Measurements from ENCODE around the gene SCUBE2.
"Not testable (repeated sequence)": the region's sequence is repeated elsewhere in the genome, so short reads cannot be mapped to it uniquely, and the experiment has no call there.

The SCUBE2 gene

DNA sequence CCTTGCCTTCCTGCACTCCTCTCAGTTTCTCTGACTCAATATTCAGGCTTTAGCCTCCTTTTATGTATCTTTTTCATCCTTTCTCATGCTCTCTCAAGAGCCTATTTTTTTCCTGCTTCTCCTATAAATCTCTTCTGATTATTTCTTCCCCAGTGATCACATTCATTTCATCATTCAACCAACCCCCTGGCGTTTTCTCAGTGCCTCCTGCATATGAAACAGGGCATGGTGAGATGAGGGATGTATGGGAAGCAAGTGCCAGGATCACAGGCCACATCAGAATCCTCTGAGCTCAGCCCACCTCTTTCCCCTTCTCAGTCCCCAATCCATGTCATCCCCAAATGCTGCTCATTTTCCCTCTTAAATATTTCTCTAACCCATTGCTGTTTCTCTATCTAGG is 48.9 kb downstream of the SCUBE2 start:
- no peak for DNase-seq (ENCODE audit: low spot score)

DNA sequence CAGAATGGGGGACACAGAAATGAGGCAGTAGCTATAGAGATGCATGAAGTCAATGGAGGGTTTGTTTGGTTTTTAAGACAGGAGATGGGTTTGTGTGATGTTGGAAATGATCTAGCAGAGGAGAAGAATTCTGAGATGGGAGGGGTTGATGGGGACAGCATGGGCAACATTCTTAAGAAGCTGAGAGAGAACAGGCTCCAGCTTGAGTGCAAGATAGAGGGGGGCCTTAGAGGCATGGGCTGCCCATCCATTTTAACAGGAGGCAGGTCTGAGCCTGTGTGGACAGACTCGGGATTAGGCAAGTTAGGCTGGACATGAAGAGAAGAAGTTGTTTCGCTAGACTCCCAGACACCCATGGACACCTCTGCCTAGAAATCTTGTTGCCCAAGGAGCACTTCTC is 49.7 kb downstream of the SCUBE2 start:
- no peak for DNase-seq (ENCODE audit: low spot score)

DNA sequence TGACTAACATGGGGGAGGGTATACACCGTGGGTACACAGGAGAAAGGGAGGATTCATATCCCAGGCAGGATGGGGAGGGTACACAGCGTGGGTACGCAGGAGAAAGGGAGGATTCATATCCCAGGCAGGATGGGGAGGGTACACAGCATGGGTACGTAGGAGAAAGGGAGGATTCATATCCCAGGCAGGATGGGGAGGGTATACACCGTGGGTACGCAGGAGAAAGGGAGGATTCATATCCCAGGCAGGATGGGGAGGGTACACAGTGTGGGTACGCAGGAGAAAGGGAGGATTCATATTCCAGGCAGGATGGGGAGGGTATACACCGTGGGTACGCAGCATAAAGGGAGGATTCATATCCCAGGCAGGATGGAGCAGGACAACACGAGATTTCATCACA is 51.0 kb downstream of the SCUBE2 start:
- DNase-seq (ENCODE audit: low spot score) = no peak

DNA sequence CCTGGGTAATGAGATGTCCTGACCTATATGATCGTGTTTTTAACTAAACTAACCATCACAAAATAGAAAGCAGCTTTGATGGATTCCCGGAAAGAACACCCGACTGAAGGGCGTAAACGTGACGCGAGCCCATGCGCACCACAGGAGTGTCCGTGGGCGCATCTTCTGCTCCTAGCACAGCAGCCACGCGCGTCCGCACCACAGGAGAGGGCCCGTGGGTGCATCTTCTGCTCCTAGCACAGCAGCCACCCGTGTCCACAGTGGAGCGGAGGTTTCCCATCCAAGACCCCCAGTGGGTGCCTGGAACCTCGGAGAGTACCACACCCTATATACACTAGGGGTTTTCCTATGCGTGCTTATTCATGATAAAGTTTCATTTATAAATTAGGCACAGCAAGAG is 51.5 kb downstream of the SCUBE2 start:
- no peak for DNase-seq (ENCODE audit: low spot score)

DNA sequence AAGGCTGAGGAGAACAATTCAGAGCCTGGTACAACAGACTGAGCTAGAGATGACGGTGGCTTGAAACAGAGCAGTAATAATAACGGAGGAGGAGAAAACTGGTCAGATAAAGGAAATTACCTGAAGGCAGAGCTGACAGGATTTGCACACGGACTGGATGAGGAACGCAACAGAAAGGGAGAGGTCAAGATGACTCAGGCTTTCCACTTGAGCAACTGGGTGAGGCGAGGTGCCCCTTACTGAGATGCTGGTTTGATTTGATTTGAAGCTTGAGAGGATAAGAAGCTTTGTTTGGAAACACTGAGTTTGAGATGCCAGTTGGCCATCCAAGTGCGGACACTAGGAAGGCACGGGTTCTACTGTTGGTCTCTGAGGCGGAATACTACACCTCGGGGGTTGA is 52.2 kb downstream of the SCUBE2 start:
- no peak for DNase-seq (ENCODE audit: low spot score)

DNA sequence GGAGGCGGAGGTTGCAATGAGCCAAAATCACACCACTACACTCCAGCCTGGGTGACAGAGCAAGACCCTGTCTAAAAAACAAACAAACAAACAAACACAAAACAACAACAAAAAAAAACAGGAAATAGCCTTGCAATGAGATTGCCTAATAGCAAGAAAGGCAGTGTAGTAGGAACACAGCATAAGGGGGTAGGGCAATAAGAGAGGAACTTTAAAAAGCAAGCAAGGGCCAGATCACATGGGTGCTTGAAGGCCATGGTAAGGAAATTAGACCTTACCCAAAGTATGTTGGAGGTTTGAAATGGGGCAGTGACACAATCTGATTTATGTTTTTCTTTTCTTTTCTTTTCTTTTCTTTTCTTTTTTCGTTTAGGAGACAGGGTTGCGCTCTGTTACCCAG is 52.9 kb downstream of the SCUBE2 start:
- no peak for DNase-seq (ENCODE audit: low spot score)

DNA sequence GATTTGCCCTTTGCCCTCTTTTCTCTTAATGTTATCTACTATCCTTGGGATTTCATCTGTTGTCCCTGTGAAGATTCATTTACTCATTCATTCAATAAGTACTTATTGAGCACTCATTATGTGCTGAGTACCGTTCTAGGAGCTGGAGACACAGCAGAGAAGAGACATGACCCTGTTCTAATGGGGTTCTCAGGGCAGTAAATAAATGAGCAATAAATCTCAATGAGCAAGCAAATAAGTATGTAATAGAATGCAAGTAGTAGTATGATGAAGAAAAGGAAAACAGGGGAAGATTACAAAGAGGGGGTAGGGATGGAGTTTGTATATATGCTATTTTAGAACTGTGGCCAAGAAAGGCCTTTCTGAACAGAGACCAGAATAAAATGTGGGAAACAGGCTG is 53.4 kb downstream of the SCUBE2 start:
- no peak for DNase-seq (ENCODE audit: low spot score)

DNA sequence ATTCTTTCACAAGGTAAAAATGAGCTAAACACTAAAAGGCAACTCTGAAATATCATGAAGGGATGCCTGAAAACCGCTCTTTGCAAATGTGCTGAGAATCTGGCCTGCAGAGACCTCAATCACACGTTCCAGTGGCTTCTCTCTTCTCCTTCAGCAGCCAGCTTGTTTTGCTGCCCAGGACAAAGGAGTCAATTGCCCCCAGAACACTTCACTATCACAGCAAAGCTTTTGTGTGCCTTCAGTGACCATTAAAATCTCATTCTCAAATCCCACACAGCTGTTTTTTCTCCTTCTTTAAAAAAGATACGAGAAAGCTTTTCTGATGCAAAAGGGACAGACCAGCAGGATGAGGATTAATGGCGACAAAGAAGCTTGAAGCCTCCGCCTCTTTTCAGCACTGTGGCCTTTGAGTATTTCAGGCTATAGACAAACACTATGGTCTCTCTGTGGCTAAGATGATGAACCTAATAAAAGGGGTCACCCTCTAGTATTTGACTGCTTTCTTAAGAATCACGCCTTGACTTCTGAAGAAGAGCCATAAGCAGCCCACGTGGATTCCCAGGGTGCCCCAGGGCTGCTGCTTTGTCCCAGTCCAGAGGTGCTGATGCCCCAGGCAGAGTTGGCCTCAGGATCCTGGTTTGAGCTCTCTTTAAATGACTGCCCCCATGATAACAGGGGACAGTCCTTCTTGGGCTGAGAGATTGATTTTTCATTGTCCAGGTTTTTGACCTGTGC is 54.2 kb downstream of the SCUBE2 start:
- DNase-seq (ENCODE audit: low spot score) = no peak

DNA sequence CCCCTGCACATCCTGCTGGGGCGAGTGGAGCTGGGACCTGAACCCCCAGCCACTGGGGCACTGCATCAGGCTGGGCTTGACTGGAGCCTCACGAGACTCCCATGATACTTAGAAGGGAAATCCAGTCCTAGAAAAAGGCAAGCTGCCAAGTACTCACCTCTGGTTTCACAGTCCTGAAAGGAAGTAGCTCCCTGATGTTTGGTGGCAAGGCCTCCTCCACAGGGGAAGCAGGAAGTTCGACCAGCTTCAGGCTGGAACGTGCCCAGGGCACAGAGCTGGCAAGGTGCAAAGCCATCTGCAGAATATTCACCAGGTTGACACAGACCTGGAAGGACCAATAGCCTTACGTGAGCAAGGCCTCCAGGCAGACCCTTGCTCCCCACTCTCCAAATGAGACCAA is 60.8 kb downstream of the SCUBE2 start:
- DNase-seq (ENCODE audit: low spot score) = no peak

DNA sequence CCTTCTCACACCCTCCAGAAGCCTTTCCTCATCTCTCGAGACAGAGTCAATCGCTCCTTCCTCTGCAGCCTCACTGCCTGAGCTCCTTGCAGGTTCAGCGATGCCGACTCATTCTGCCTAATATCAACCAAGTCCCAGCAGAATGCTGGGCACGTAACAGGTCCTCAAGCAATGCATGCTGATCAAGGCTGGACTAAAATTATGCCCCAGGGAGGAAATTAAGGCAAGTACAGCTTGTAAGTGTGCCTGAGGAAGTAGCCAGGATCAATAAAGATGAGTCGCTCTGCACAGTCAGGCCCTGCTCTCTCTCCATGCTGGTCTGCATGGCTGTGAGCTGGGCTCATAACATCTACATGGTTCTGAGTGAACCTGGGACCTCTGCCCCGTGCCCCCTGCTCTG is 62.0 kb downstream of the SCUBE2 start:
- no peak for DNase-seq (ENCODE audit: low spot score)

DNA sequence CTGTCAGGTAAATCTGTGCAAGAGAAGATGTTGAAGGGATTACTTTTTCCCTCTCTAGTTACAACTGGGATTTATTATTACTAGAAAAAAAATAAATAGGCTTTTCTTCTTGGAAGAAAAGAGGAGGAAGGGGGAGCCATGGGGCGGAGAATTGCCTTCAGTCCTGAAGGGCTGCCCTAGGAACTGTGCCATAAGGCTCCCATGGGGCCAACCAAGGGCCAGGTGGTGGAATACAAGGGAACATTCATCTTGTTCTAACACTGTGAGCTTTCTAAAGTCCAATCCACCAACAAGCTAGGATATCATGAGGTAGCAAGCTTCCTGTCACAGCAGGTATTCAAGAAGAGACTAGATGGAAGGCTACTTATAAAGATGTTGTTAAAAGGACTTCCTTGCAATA is 62.8 kb downstream of the SCUBE2 start:
- DNase-seq (ENCODE audit: low spot score) = no peak

DNA sequence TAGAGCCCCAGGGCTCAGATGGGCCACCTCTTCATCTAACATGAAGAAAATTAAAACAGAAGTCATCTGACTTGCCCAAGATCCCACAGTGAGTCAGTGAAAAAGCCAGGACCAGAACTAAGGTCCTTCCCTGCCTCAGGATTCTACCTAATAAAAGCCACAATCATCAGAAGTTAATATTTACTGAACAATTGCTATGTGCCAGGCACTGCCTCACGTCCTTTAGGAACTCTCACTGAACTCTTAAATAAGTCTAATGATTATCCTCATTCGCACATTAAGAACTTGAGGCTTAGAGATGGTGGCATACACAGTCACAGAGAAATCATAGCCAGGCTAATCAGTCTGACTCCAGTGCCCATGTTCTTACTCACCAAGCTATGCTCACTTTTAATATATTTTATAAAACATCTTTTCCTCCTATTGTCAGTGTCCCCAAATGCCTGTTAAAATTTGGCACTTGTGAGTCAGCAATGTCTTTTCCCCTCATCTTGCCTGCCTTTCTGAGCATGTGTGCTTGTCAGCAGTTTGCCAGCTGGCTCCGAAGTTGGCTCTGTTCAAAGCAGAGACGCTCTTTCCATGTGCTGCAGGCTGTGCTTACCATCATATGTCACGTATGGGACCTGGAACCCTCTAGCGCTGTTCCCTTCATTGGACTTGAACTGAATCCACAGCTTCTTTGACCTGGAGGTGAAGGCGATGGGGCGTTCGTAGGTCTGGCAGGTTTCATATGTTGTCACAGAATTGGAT is 66.1 kb downstream of the SCUBE2 start:
- no peak for DNase-seq (ENCODE audit: low spot score)

DNA sequence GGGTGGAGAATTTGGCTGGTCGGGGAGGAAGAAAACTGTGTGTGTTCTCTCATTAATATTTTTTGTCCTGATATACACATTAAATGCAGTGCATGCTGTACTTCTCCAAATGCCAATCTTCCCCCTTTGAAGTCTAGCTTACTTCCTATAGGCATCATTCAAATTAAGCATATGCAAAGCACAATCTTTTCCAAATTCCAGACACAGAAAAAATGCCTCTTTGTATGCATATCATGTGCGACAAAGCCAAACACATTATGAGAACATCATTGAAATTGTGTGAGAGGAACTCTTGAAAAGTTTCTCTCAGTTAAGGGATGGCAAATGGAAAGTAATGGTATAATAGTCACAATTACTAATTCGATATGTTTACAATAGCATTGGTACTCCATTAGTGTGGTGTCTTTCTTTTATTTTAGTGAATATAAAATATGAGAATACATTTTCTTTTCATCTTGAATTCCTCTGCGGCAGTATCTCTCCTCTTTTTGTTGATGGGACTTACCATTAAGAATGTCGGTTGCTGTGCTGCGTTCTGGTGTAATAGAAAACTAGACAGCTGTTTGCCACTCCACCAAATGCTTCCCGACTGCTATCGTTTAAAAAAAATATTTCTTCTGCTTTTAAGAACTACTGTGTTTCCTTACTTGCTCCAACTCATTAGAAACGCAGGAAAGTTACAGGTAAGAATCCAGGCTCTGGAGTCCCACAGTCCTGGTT is 68.3 kb downstream of the SCUBE2 start:
- no peak for DNase-seq (ENCODE audit: low spot score)

DNA sequence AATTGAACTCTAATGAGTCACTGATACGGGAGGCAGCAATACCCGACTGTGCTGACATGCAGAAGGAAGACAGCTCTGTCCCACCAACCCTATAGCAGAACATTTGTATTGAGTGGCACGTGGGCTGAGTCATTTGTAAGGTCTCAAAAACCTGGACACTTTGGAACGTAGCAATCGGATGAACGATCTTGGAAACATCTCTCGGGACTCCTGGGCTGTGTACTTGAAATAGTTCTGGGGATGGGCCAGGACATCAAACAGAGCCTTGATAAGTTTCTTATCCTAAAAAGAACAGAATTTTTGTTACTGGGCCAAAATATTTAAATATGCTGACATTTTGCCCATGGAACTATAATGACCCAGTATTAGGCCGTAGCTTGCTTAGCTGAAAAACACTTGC is 70.5 kb downstream of the SCUBE2 start:
- DNase-seq (ENCODE audit: low spot score) = no peak

DNA sequence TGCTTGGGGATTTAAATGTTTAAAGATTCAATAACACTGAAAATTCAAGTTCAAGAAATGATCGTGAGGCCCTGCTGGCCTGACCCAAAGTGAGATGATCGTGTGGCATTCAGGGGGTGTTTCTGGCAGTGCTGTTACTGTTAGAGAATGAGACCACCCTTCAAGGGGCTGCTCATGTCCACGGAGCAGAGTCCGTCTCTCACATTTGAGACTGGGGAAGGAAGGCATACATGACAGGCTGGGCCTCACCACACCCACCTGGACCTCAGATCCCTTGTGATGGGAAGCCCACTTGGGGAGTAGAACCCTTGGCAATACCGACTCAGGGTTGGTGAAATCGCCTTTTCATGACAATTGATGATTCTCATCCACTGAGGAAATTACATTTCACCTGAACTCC is 71.5 kb downstream of the SCUBE2 start:
- DNase-seq (ENCODE audit: low spot score) = no peak

DNA sequence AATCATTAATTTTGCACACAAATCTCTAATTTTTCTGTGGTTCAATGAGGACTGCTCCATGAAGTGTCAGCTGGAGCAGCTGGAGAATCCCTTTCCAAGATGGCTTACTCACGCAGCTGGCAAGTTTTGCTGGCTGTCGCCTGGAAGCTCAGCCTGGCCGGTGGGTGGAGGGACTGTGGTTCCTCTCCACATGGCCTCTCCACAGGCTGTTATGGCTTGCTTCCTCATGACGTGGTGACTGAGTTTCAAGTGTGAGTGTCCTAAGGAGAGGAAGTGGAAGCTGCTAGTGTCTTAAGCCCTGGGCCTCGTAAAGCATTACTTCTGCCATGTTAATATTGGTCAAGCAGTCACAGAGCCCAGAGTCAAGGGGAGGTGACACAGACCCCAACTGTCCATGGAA is 73.6 kb downstream of the SCUBE2 start:
- peak; percentile 93 for DNase-seq (ENCODE audit: low spot score)

DNA sequence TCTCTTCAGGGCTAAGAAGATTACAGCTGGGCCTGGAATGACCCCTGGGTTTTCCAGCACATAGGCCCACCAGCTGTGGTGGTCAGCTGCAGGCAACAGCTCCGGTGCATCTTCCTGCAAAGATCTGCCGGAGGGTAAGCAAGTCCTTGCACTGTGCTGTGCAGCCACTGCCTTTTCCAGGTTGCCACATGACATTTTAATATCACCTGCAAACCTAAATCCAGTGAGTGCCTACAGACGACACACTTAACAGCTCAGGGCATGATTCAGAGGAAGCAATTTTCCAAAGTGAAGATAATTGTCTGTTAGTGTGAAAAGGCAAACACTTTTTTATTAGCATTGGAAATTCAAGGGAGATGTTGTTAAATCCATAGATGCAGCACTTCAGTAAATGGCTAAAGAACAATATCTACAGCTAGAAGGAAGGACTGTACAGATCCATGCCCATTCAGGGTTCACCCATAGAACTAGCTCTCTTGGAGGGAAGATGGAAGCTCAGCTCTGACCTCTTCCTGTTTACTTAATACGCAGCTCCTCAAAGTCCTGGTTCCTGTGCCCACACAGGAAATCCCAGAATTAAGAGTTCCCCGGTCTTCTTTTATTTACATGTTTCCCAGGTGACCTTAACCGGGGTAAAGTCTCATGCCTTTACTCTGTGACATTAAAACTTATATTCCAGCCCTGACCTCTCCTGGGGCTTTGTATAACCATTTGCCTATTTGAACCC is 74.3 kb downstream of the SCUBE2 start:
- no peak for DNase-seq (ENCODE audit: low spot score)

DNA sequence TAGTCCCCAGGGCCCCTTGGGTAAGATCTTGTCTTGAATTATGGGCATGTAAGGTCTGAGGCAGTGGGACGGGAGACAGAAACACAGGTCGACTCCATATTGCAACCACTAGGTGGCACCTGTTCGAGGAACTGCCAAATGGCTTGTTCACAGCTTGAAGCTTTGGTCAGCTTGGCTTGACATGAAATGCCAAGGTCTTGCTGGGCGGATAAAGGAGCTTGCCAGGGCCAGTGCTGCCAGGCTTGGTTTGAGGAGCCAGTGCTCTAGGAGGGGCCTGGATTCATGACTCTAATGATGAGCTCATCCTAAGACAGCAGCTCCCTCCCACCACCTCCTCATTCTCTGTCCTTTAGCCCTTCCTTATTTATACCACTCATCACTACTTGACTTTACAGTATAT is 75.7 kb downstream of the SCUBE2 start:
- peak; percentile 85 for DNase-seq (ENCODE audit: low spot score)

DNA sequence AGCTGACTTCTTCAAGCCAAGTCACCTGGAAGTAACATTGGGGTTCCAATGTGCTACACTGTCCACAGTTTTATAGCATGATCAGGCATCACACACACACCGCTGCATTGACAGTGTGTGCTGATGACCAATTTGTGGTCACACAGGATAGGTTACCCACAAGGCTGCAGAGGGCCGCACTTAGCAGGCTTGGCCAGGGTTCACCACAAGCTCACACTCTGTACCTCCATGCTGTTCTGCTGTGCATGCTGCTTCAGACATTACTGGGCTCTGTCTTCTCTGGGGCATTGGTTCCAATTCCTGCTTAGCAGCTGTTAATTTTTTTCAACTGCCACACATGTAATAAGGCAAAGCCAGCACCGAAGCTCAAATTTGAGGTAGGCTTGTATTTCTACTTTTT is 76.6 kb downstream of the SCUBE2 start:
- no peak for DNase-seq (ENCODE audit: low spot score)

DNA sequence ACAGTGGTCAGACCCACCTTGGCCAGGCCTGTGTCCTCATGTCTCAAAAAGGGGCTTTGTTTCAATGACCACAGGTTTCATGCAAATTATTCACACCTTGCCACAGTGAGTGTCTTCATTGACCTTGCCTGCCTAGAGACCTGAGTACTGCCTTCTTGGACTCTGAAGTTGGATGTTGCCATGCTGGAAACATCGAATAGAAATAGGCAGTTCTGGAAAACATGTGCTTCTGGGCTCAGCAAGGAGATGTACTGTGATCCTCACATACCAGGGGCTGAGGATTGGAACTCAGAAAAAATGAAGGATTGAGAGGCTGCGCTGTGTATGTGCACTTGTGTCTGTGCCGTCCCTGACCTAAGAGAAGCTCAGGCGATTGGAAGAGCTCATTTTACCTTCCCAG is 78.0 kb downstream of the SCUBE2 start:
- no peak for DNase-seq (ENCODE audit: low spot score)

DNA sequence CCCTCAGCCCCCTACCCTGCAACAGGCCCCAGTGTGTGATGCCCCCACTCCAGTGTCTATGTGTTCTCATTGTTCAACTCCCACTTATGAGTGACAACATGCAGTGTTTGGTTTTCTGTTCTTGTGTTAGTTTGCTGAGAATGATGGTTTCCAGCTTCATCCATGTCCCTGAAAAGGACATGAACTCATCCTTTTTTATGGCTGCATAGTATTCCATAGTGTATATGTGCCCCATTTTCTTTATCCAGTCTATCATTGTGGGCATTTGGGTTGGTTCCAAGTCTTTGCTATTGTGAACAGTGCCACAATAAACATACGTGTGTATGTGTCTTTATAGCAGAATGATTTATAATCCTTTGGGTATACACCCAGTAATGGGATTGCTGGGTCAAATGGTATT is 81.9 kb downstream of the SCUBE2 start:
- DNase-seq (ENCODE audit: low spot score) = not testable (repeated sequence)

DNA sequence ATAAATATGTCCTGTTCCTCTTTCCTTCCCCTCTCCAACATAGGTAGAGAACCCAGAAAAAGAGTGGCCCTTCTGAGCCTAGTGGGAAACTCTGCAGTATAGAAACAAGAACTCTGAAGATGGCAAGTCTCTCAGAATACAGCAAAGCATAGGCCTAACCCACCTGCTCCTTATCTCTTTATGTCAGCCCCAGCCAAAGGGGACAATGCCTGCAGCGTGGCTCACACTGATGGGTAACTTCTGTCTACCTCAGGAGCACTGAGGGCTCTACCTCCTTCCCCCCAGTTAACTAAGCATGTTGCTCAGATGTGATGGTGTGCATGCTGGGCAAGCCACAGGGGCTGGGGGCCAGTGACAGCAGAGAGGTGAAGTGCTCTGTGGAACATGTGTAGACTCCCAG is 82.7 kb downstream of the SCUBE2 start:
- DNase-seq (ENCODE audit: low spot score) = no peak

All from AG20443 (cell line).